ENCODE data around the gene GBA2. TPM values are rescaled to one million over a fixed set of nuclear protein-coding genes. Genes with fewer than 3 reads are reported as not detected.

Gene GBA2
- total RNA-seq, 2 donors from 2014 or later, result 107 to 117 TPM

DNA sequence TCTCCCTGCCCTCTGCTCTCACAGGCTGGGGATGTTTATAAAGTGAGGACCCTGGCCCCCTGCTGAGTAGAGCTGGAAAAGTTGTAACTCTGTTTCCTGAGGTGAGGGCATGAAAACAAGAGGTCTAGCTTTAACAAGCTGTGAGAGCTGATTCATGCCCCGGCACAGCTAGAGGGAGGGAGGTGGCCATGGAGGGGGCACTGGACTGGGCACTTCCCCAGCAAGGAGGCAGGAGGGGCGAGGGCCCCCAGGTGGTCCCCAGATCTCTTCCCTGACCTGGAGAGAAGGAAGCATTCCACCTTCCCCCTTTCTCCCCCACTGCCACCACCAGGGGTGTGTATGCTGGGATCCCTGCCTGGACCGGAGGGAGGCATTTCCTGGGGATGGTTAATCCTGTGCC is 5.2 kb upstream of the GBA2 start, which contains the start of gene MSMP:
MSMP (minus strand) TSS at position 13 of the 400 bp plus-strand sequence. CDS start 147 bp downstream, outside the sequence.
- Mint-ChIP-seq H3K4me1 (peaks cover 8% of the 10 kb centered on the region), H3K9me3 (no peaks in the 10 kb centered on the region), H3K27me3 (ENCODE audit: insufficient read depth) (no peaks in the 10 kb centered on the region), H3K4me3 (no peak within 1 kb of the TSS), H3K27ac (peak within 1 kb of the TSS; percentile 49), H3K36me3 (ENCODE audit: low read depth) (peaks cover 30% of the 10 kb centered on the region)
- H3K4me1 ChIP-seq (ENCODE audit: control insufficient read depth, insufficient read depth, low read length), result no peaks in the 10 kb centered on the region
- no peaks in the 10 kb centered on the region for H3K9me3 ChIP-seq (ENCODE audit: control insufficient read depth, low read length)
- DNase-seq, result no peak
- TF ChIP-seq, protein P1, sequence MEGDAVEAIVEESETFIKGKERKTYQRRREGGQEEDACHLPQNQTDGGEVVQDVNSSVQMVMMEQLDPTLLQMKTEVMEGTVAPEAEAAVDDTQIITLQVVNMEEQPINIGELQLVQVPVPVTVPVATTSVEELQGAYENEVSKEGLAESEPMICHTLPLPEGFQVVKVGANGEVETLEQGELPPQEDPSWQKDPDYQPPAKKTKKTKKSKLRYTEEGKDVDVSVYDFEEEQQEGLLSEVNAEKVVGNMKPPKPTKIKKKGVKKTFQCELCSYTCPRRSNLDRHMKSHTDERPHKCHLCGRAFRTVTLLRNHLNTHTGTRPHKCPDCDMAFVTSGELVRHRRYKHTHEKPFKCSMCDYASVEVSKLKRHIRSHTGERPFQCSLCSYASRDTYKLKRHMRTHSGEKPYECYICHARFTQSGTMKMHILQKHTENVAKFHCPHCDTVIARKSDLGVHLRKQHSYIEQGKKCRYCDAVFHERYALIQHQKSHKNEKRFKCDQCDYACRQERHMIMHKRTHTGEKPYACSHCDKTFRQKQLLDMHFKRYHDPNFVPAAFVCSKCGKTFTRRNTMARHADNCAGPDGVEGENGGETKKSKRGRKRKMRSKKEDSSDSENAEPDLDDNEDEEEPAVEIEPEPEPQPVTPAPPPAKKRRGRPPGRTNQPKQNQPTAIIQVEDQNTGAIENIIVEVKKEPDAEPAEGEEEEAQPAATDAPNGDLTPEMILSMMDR (conservative IDR thresholded peaks at IDR 0.05), result no peak
- H3K4me3 ChIP-seq (ENCODE audit: low read length), result no peak within 1 kb of the TSS
- peaks cover 50% of the 10 kb centered on the region for H3K36me3 ChIP-seq (ENCODE audit: control insufficient read depth, insufficient read depth, low read length)
- WGBS, 2 experiments (ENCODE audit: insufficient coverage in 1 of 2, insufficient read length in 1 of 2), result 72% methylated on average over 3 of the region's 3 CpGs; no CpG with 5 or more reads in 1 of the 2 experiments
- no peak within 1 kb of the TSS for H3K9ac ChIP-seq (ENCODE audit: extremely low read depth, low read length, poor library complexity, severe bottlenecking)
- no peak within 1 kb of the TSS for H3K27ac ChIP-seq (ENCODE audit: low read depth, low read length)
- no peaks in the 10 kb centered on the region for H3K27me3 ChIP-seq (ENCODE audit: control insufficient read depth, insufficient read depth, low read length, poor library complexity, severe bottlenecking)

DNA sequence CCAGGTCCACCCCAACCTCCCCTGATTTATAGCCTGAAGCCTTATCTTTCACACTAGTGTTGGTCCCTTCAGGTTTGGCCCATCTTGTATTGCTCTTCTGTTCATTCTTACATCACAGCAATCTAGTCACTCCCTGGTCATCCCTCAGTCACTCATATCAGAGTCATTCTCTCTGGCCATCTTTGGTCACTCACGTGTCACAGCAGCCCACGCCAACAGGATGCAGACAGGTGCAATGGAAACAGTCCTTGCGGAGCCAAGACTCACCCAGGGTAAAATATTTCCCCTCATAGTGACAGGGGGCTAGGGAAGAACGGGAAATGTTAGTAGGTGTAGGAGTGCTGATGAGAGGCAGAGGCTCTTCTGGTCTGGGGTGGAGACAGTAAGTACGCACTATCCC is 4.4 kb upstream of the GBA2 start:
- Histone ChIP-seq H3K4me3 (ENCODE audit: low read length) (no peak overlapping the region), H3K4me1 (ENCODE audit: control insufficient read depth, insufficient read depth, low read length) (no peaks in the 10 kb centered on the region), H3K27ac (ENCODE audit: low read depth, low read length) (no peak overlapping the region), H3K36me3 (ENCODE audit: control insufficient read depth, insufficient read depth, low read length) (peaks cover 50% of the 10 kb centered on the region), H3K9me3 (ENCODE audit: control insufficient read depth, low read length) (no peaks in the 10 kb centered on the region), H3K27me3 (ENCODE audit: control insufficient read depth, insufficient read depth, low read length, poor library complexity, severe bottlenecking) (no peaks in the 10 kb centered on the region), H3K9ac (ENCODE audit: extremely low read depth, low read length, poor library complexity, severe bottlenecking) (no peak overlapping the region)
- peaks cover 30% of the 10 kb centered on the region for H3K36me3 Mint-ChIP-seq (ENCODE audit: low read depth)
- no peak overlapping the region for H3K27ac Mint-ChIP-seq
- TF ChIP-seq, protein P1 (conservative IDR thresholded peaks at IDR 0.05), result no peak
- DNase-seq, result no peak
- H3K4me3 Mint-ChIP-seq, result no peak overlapping the region
- 91 to 92% methylated on average over 3 to 5 of the region's 5 CpGs for WGBS, 2 experiments (ENCODE audit: insufficient coverage in 1 of 2, insufficient read length in 1 of 2)
- no peaks in the 10 kb centered on the region for H3K27me3 Mint-ChIP-seq (ENCODE audit: insufficient read depth)
- peaks cover 8% of the 10 kb centered on the region for H3K4me1 Mint-ChIP-seq
- no peaks in the 10 kb centered on the region for H3K9me3 Mint-ChIP-seq

GRCh38 chr9:35750256-35750531 is 1.2 kb upstream of the GBA2 start:
- peak overlapping the region; percentile 94 for H3K4me3 ChIP-seq (ENCODE audit: low read length)
- H3K27me3 Mint-ChIP-seq (ENCODE audit: insufficient read depth), result no peaks in the 10 kb centered on the region
- H3K9me3 ChIP-seq (ENCODE audit: control insufficient read depth, low read length), result no peaks in the 10 kb centered on the region
- peaks cover 39% of the 10 kb centered on the region for H3K36me3 Mint-ChIP-seq (ENCODE audit: low read depth)
- WGBS, 2 experiments (ENCODE audit: insufficient coverage in 1 of 2, insufficient read length in 1 of 2), result 96 to 97% methylated on average over 3 to 4 of the region's 4 CpGs
- no peak overlapping the region for H3K27ac ChIP-seq (ENCODE audit: low read depth, low read length)
- peaks cover 57% of the 10 kb centered on the region for H3K36me3 ChIP-seq (ENCODE audit: control insufficient read depth, insufficient read depth, low read length)
- peaks cover 24% of the 10 kb centered on the region for H3K4me1 Mint-ChIP-seq
- no peaks in the 10 kb centered on the region for H3K9me3 Mint-ChIP-seq
- H3K4me1 ChIP-seq (ENCODE audit: control insufficient read depth, insufficient read depth, low read length), result no peaks in the 10 kb centered on the region
- H3K27ac Mint-ChIP-seq, result peak overlapping the region; percentile 90
- peak overlapping the region; percentile 92 for H3K4me3 Mint-ChIP-seq
- no peak for DNase-seq
- H3K9ac ChIP-seq (ENCODE audit: extremely low read depth, low read length, poor library complexity, severe bottlenecking), result peak overlapping the region; percentile 38
- no peaks in the 10 kb centered on the region for H3K27me3 ChIP-seq (ENCODE audit: control insufficient read depth, insufficient read depth, low read length, poor library complexity, severe bottlenecking)
- TF ChIP-seq, protein P1 (conservative IDR thresholded peaks at IDR 0.05), result no peak
